Upper lobe of right lung (tissue), 1 donor: ENCODE data around the gene MACC1. TPM values are rescaled to one million over a fixed set of nuclear protein-coding genes. Genes with fewer than 3 reads are reported as not detected.
A peak's percentile ranks its signal among the peaks of the same experiment; 100 is the strongest.

Experiments
- ATAC-seq: fragments of 200-7000 bp; cut with Tn5 transposase; one replicate; pipeline ENCODE4 v1.9.1; 2020; ENCODE audit warnings: mild to moderate bottlenecking, moderate library complexity
- DNase-seq: peaks from one replicate; pipeline ENCODE4 v3.0.0-alpha.2; 2020
- H3K27ac ChIP-seq: fragments of 200-600 bp; one replicate; pipeline ENCODE4 v1.8.0; 2022
- H3K27me3 ChIP-seq: fragments of 200-600 bp; one replicate; pipeline ENCODE4 v1.8.0; 2022; ENCODE audit warnings: mild to moderate bottlenecking
- H3K36me3 ChIP-seq: fragments of 200-600 bp; one replicate; pipeline ENCODE4 v1.8.0; 2022
- H3K4me1 ChIP-seq: fragments of 200-600 bp; one replicate; pipeline ENCODE4 v1.8.0; 2022
- H3K4me3 ChIP-seq: fragments of 200-600 bp; one replicate; pipeline ENCODE4 v1.8.0; 2022; ENCODE audit warnings: mild to moderate bottlenecking
- H3K9me3 ChIP-seq: fragments of 200-600 bp; one replicate; pipeline ENCODE4 v1.8.0; 2022
- intact Hi-C: fragments of 100-400 bp; cut with DNase I; formaldehyde crosslinking; loops from one replicate; pipeline ENCODE4 v1.11.0; 2022
- total RNA-seq: library from RNA; stranded (reverse); fragmentation: NEBNext Ultra II Directional; extraction: Animal tissue kit (Norgen Biotek cat#: 25700); gene quantifications from one replicate; pipeline ENCODE4 v1.2.1, GENCODE V29; 2021
- TF ChIP-seq, protein P1 (sequence below): fragments of 200-600 bp; IDR thresholded peaks from one replicate; pipeline ENCODE4 v1.8.0; 2022; ENCODE audit warnings: antibody characterized with exemption
- donor health status: DM: no; HTN: yes; CAD: no; lungs with severe emphysema.

Gene MACC1
- total RNA-seq, 1 donor from 2014 or later: 22.1 TPM

DNA sequence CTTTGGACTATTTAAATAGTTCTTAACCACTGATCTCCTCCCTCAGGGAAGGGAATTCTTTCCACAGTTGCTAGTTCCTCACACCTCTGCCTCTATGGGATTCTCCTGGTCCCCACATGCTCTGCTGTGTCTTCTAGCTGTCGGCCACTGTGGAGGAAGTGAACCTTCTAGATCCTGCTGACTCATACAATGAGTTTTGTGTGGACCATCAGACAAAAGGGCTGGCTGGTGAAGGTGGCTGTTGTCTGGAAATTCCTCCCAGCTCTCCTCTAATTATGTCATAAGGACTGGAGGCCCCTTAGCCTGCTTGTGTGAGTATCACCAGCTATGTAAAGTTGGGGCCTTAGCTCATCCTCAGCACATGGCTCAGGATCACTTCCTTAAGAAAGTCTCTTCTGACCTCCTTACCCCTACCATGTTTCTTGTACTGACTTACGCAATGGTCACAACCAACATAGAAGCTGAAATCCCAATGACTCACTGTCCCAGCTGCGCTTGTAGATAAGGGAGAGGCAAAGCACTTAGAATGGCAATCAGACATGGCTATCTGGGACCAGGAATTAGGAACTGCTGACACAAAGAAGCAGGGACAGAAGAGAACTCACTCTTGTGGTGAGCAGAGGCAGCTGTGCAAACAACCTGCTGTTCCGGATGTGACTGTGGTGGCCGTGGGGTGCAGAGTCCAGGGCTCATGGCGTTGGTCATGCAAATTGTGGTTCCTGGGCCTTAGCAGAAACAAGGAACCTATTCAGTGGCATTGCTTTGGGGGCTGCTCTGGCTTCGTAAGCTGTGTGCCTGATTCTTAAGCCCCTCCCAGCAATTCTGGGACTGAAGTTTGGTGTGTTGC lies 2.5 kb upstream of the MACC1 start:
- no peak overlapping the region for H3K4me3 ChIP-seq
- intact Hi-C loops: no loop called here
- no peaks in the 10 kb centered on the region for H3K9me3 ChIP-seq
- peak; percentile 79 for DNase-seq
- peak; percentile 75 for ATAC-seq
- no peaks in the 10 kb centered on the region for H3K27me3 ChIP-seq
- H3K4me1 ChIP-seq: peaks cover 25% of the 10 kb centered on the region
- H3K36me3 ChIP-seq: no peaks in the 10 kb centered on the region
- TF ChIP-seq, protein P1, sequence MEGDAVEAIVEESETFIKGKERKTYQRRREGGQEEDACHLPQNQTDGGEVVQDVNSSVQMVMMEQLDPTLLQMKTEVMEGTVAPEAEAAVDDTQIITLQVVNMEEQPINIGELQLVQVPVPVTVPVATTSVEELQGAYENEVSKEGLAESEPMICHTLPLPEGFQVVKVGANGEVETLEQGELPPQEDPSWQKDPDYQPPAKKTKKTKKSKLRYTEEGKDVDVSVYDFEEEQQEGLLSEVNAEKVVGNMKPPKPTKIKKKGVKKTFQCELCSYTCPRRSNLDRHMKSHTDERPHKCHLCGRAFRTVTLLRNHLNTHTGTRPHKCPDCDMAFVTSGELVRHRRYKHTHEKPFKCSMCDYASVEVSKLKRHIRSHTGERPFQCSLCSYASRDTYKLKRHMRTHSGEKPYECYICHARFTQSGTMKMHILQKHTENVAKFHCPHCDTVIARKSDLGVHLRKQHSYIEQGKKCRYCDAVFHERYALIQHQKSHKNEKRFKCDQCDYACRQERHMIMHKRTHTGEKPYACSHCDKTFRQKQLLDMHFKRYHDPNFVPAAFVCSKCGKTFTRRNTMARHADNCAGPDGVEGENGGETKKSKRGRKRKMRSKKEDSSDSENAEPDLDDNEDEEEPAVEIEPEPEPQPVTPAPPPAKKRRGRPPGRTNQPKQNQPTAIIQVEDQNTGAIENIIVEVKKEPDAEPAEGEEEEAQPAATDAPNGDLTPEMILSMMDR: no peak
- H3K27ac ChIP-seq: peak overlapping the region; percentile 75

DNA sequence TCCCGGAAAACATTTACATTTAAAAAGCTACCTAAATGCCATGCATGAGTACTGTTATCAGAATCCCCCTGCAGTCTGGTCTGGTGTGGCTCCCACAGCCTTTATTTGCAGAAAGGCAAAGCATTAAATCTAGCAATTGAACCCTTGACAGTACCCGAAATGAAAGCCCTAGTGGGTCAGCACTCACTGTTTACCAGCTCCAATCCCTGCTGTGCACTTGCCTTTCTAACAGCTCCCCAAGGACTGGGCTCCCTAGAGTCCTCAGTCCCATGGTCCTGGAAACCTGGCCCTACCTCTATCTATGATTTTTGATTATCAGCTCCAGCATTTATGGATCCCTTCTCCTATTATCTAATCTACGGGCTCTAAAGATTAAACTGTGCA lies 1.9 kb upstream of the MACC1 start:
- ATAC-seq (no peak), DNase-seq (no peak)
- Histone ChIP-seq H3K4me3 (no peak overlapping the region), H3K4me1 (peaks cover 25% of the 10 kb centered on the region), H3K9me3 (no peaks in the 10 kb centered on the region), H3K27ac (peak overlapping the region; percentile 75), H3K27me3 (no peaks in the 10 kb centered on the region), H3K36me3 (no peaks in the 10 kb centered on the region)
- intact Hi-C loops: no loop called here
- TF ChIP-seq, protein P1: no peak

DNA sequence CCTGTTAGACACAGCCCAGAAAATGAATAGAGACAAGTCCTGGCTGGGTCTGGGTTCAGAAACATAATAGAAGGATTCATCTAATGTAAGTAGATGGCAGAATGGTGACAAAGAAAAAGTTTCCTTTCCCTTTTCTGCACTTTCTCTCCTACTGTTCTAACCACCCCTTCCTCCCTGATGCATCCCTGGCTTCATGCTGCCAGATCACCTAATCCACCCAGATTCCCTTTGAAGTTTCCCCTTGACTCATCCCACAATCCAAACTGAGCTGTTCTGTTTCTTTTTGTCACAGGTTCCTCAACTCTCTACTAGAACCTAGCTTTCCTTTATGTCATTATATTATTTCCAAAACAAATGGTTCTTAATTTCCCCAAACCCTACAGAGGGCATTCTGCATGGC lies 1.1 kb upstream of the MACC1 start:
- Histone ChIP-seq H3K27me3 (no peaks in the 10 kb centered on the region), H3K4me1 (peaks cover 25% of the 10 kb centered on the region), H3K9me3 (no peaks in the 10 kb centered on the region), H3K36me3 (no peaks in the 10 kb centered on the region), H3K27ac (peak overlapping the region; percentile 33), H3K4me3 (no peak overlapping the region)
- no peak for ATAC-seq
- intact Hi-C loops: no loop called here
- TF ChIP-seq, protein P1: no peak
- DNase-seq: no peak

DNA sequence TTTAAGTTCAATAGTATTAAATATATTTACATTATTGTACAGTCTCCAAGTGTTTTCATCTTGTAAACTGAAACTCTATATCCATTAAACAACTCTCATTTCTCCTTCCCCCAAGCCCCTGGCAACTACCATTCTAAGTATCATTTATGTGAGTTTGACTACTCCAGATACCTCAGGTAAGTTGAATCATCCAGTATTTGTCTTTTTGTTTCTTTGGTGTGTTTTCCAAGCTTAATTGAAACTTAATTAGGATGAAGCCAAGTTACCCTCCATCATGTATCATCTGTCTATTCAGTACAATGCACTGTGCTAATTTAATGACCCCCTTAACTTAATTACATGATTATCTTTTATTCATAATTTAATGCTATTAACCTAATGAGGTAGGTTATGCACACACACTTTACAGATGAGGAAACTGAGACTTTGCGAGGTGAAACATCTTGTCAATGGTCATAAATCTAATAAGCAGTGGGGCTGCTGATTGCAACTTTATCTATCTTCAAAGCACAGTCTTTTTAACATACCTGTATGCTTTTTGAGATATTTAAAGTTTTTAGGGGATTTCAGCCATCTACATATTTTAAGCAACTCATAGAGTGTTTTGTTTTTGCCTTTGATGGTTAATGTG lies 663 bp downstream of the MACC1 start:
- Histone ChIP-seq H3K4me1 (peaks cover 25% of the 10 kb centered on the region), H3K27me3 (no peaks in the 10 kb centered on the region), H3K36me3 (no peaks in the 10 kb centered on the region), H3K9me3 (no peaks in the 10 kb centered on the region), H3K27ac (peak overlapping the region; percentile 33), H3K4me3 (peak overlapping the region; percentile 37)
- intact Hi-C loops: no loop called here
- TF ChIP-seq, protein P1: no peak
- ATAC-seq (no peak), DNase-seq (no peak)

DNA sequence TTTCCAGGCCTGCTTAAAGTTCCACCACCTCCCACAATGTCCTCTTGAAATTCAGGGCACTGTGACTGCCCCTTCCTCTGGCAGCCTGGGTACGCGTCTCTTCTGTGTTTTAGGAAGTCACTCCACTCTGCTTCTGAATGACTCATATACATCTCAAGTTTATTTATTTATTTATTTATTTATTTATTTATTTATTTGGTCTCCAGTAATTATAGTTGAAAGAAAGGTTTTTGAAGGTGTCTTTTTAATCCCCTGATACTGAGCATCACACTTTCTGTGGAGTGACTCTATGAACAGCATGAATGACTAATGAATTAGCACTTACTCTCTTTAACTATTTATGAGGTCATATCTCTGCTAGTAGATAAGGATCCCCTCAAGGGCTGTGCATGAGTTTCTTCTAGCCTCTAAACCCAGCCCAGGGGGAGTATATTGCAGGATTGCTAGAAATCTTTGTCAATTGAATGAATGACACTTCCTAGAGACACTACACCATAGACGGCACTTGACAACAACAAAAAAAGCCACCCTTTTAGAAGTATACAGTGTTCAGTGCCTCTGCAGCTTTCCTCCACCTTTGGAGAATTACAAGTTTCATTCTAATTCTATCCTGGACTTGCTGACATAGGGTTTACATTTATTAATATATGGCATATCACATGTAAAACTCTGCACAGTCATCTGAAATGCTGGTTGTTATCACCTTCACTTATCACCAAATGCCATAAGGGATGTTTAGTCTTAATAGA lies 2.1 kb downstream of the MACC1 start:
- peak; percentile 31 for ATAC-seq
- peak; percentile 49 for DNase-seq

More for the DNA sequence above, 2.1 kb downstream of the MACC1 start:
- peak overlapping the region; percentile 11 for H3K4me3 ChIP-seq
- intact Hi-C loops: no loop called here
- peak overlapping the region; percentile 49 for H3K27ac ChIP-seq
- no peaks in the 10 kb centered on the region for H3K36me3 ChIP-seq
- no peaks in the 10 kb centered on the region for H3K27me3 ChIP-seq
- TF ChIP-seq, protein P1: no peak
- H3K4me1 ChIP-seq: peaks cover 19% of the 10 kb centered on the region
- no peaks in the 10 kb centered on the region for H3K9me3 ChIP-seq
